ENCODE measurements around the gene EXT2. TPM values are rescaled to one million over a fixed set of nuclear protein-coding genes. Genes with fewer than 3 reads are reported as not detected.
A peak's percentile ranks its signal among the peaks of the same experiment; 100 is the strongest.

The EXT2 gene
- total RNA-seq, 1 experiment from 2014 or later: 66.2 TPM

- DNase-seq (ENCODE audit: low spot score): no peak
Measured at GRCh38 chr11:44266056-44266780, 170.7 kb downstream of the EXT2 start.

GRCh38 chr11:44267006-44267749 lies 171.7 kb downstream of the EXT2 start:
- DNase-seq (ENCODE audit: low spot score): no peak

- DNase-seq (ENCODE audit: low spot score): no peak
Measured at GRCh38 chr11:44267750-44268613, 172.5 kb downstream of the EXT2 start.

- DNase-seq (ENCODE audit: low spot score): no peak
Measured at GRCh38 chr11:44268614-44269080, 173.2 kb downstream of the EXT2 start.

GRCh38 chr11:44269369-44270351 lies 174.2 kb downstream of the EXT2 start:
- DNase-seq (ENCODE audit: low spot score): no peak

GRCh38 chr11:44270403-44271273 lies 175.2 kb downstream of the EXT2 start:
- no peak for DNase-seq (ENCODE audit: low spot score)

- no peak for DNase-seq (ENCODE audit: low spot score)
Measured at GRCh38 chr11:44271286-44271685, 175.8 kb downstream of the EXT2 start.

- no peak for DNase-seq (ENCODE audit: low spot score)
Measured at GRCh38 chr11:44274404-44274803, 178.9 kb downstream of the EXT2 start.

GRCh38 chr11:44275241-44275640 lies 179.8 kb downstream of the EXT2 start:
- no peak for DNase-seq (ENCODE audit: low spot score)

- DNase-seq (ENCODE audit: low spot score): no peak
Measured at GRCh38 chr11:44275961-44276550, 180.6 kb downstream of the EXT2 start.

GRCh38 chr11:44277196-44278090 lies 182.0 kb downstream of the EXT2 start:
- no peak for DNase-seq (ENCODE audit: low spot score)

- no peak for DNase-seq (ENCODE audit: low spot score)
Measured at GRCh38 chr11:44279483-44279882, 184.0 kb downstream of the EXT2 start.

- DNase-seq (ENCODE audit: low spot score): no peak
Measured at GRCh38 chr11:44280257-44280656, 184.8 kb downstream of the EXT2 start.

GRCh38 chr11:44281151-44281550 lies 185.7 kb downstream of the EXT2 start:
- no peak for DNase-seq (ENCODE audit: low spot score)

GRCh38 chr11:44282620-44283019 lies 187.1 kb downstream of the EXT2 start:
- DNase-seq (ENCODE audit: low spot score): no peak

- DNase-seq (ENCODE audit: low spot score): no peak
Measured at GRCh38 chr11:44285756-44286155, 190.3 kb downstream of the EXT2 start.

GRCh38 chr11:44286268-44286880 lies 190.9 kb downstream of the EXT2 start:
- peak; percentile 68 for DNase-seq (ENCODE audit: low spot score)

GRCh38 chr11:44286911-44287310 lies 191.4 kb downstream of the EXT2 start:
- DNase-seq (ENCODE audit: low spot score): no peak
